ENCODE measurements around the gene RUNX1.

DNA sequence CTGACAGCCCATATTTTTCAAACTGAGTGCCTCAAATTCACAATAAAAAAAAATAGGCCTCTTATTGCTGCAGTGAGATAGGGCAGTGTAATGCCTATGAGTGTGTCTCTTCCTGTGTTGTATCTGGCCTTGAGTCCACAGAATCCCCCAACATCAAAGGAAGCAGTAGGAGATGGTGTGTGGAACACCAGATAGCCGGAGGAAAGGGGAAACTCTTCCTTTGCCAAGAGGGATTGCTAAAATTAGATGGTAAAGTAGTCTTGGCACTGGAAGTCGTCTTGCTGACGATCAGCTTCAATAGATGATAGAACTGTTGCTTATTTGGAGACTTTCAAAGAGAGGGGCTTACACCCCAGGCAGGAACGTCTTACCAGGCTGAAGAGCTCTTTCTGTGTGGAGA, 51.8 kb downstream of the RUNX1 start:
- TF ChIP-seq, protein P1, sequence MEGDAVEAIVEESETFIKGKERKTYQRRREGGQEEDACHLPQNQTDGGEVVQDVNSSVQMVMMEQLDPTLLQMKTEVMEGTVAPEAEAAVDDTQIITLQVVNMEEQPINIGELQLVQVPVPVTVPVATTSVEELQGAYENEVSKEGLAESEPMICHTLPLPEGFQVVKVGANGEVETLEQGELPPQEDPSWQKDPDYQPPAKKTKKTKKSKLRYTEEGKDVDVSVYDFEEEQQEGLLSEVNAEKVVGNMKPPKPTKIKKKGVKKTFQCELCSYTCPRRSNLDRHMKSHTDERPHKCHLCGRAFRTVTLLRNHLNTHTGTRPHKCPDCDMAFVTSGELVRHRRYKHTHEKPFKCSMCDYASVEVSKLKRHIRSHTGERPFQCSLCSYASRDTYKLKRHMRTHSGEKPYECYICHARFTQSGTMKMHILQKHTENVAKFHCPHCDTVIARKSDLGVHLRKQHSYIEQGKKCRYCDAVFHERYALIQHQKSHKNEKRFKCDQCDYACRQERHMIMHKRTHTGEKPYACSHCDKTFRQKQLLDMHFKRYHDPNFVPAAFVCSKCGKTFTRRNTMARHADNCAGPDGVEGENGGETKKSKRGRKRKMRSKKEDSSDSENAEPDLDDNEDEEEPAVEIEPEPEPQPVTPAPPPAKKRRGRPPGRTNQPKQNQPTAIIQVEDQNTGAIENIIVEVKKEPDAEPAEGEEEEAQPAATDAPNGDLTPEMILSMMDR (IDR thresholded peaks at IDR 0.05): no peak
- TF ChIP-seq POLR2A (IDR thresholded peaks at IDR 0.05) (no peak), POLR2AphosphoS5 (IDR thresholded peaks at IDR 0.05) (no peak)
